HUES6 (cell line): ENCODE results near the gene MGMT.

Source experiments
- H3K27ac ChIP-seq: 2 replicates; pipeline ENCODE4 v1.7.0; 2013; ENCODE audit warnings: low read depth, mild to moderate bottlenecking, low read length, inconsistent platforms
- H3K27me3 ChIP-seq: 2 replicates; pipeline ENCODE4 v1.6.1; 2013; ENCODE audit warnings: low read length; ENCODE audit not compliant: control insufficient read depth, insufficient read depth
- H3K36me3 ChIP-seq: 2 replicates; pipeline ENCODE4 v1.6.1; 2013; ENCODE audit warnings: low read length; ENCODE audit not compliant: control insufficient read depth, insufficient read depth
- H3K4me1 ChIP-seq: 2 replicates; pipeline ENCODE4 v1.6.1; 2013; ENCODE audit warnings: low read length; ENCODE audit not compliant: control insufficient read depth, insufficient read depth
- H3K4me3 ChIP-seq: 2 replicates; pipeline ENCODE4 v1.5.1; 2013; ENCODE audit warnings: low read depth, low read length
- H3K9ac ChIP-seq: one replicate; pipeline ENCODE4 v1.6.1; 2013; ENCODE audit warnings: mild to moderate bottlenecking, low read length
- H3K9me3 ChIP-seq: 2 replicates; pipeline ENCODE4 v1.6.1; 2013; ENCODE audit warnings: low read depth, low read length; ENCODE audit not compliant: control insufficient read depth, insufficient read depth

The MGMT gene

GRCh38 chr10:129643266-129643665 lies 176.2 kb downstream of the MGMT start:
- H3K4me3 ChIP-seq: no peak overlapping the region
- H3K27me3 ChIP-seq: no peaks in the 10 kb centered on the region
- peaks cover 19% of the 10 kb centered on the region for H3K4me1 ChIP-seq
- no peak overlapping the region for H3K9ac ChIP-seq
- no peak overlapping the region for H3K27ac ChIP-seq
- H3K36me3 ChIP-seq: no peaks in the 10 kb centered on the region
- no peaks in the 10 kb centered on the region for H3K9me3 ChIP-seq

GRCh38 chr10:129645487-129645886 lies 178.4 kb downstream of the MGMT start:
- no peaks in the 10 kb centered on the region for H3K36me3 ChIP-seq
- no peak overlapping the region for H3K27ac ChIP-seq
- H3K9ac ChIP-seq: no peak overlapping the region
- no peak overlapping the region for H3K4me3 ChIP-seq
- H3K27me3 ChIP-seq: no peaks in the 10 kb centered on the region
- no peaks in the 10 kb centered on the region for H3K9me3 ChIP-seq
- peaks cover 19% of the 10 kb centered on the region for H3K4me1 ChIP-seq

- Histone ChIP-seq H3K4me1 (peaks cover 19% of the 10 kb centered on the region), H3K4me3 (no peak overlapping the region), H3K9me3 (no peaks in the 10 kb centered on the region)
Observed at GRCh38 chr10:129646973-129647372, 179.9 kb downstream of the MGMT start.

GRCh38 chr10:129647590-129647989 lies 180.5 kb downstream of the MGMT start:
- H3K27me3 ChIP-seq: no peaks in the 10 kb centered on the region
- no peak overlapping the region for H3K4me3 ChIP-seq
- H3K27ac ChIP-seq: no peak overlapping the region
- no peaks in the 10 kb centered on the region for H3K9me3 ChIP-seq
- peaks cover 16% of the 10 kb centered on the region for H3K4me1 ChIP-seq
- no peaks in the 10 kb centered on the region for H3K36me3 ChIP-seq
- H3K9ac ChIP-seq: no peak overlapping the region

More at GRCh38 chr10:129646973-129647372, 179.9 kb downstream of the MGMT start:
- H3K36me3 ChIP-seq: no peaks in the 10 kb centered on the region
- H3K9ac ChIP-seq: no peak overlapping the region
- H3K27ac ChIP-seq: no peak overlapping the region
- no peaks in the 10 kb centered on the region for H3K27me3 ChIP-seq

GRCh38 chr10:129648856-129649255 lies 181.8 kb downstream of the MGMT start:
- H3K4me3 ChIP-seq: no peak overlapping the region
- no peak overlapping the region for H3K27ac ChIP-seq
- H3K4me1 ChIP-seq: 0 out of 2 replicates have a peak, but pooled peaks cover 3% of the 10 kb centered on the region
- H3K27me3 ChIP-seq: no peaks in the 10 kb centered on the region
- no peaks in the 10 kb centered on the region for H3K36me3 ChIP-seq
- H3K9me3 ChIP-seq: no peaks in the 10 kb centered on the region
- no peak overlapping the region for H3K9ac ChIP-seq

GRCh38 chr10:129652021-129652420 lies 185.0 kb downstream of the MGMT start:
- Histone ChIP-seq H3K9ac (no peak overlapping the region), H3K27ac (no peak overlapping the region), H3K4me1 (no peaks in the 10 kb centered on the region), H3K4me3 (no peak overlapping the region), H3K9me3 (no peaks in the 10 kb centered on the region), H3K36me3 (no peaks in the 10 kb centered on the region), H3K27me3 (no peaks in the 10 kb centered on the region)

GRCh38 chr10:129652521-129653201 lies 185.6 kb downstream of the MGMT start:
- no peaks in the 10 kb centered on the region for H3K9me3 ChIP-seq

GRCh38 chr10:129653428-129653827 lies 186.4 kb downstream of the MGMT start:
- no peaks in the 10 kb centered on the region for H3K4me1 ChIP-seq
- no peak overlapping the region for H3K4me3 ChIP-seq
- H3K36me3 ChIP-seq: no peaks in the 10 kb centered on the region
- no peaks in the 10 kb centered on the region for H3K27me3 ChIP-seq
- no peak overlapping the region for H3K9ac ChIP-seq
- no peaks in the 10 kb centered on the region for H3K9me3 ChIP-seq
- no peak overlapping the region for H3K27ac ChIP-seq

More at GRCh38 chr10:129652521-129653201, 185.6 kb downstream of the MGMT start:
- Histone ChIP-seq H3K27me3 (no peaks in the 10 kb centered on the region), H3K27ac (no peak overlapping the region), H3K9ac (no peak overlapping the region), H3K4me3 (no peak overlapping the region), H3K36me3 (no peaks in the 10 kb centered on the region), H3K4me1 (no peaks in the 10 kb centered on the region)

GRCh38 chr10:129653861-129654260 lies 186.8 kb downstream of the MGMT start:
- H3K4me3 ChIP-seq: no peak overlapping the region

GRCh38 chr10:129654461-129654860 lies 187.4 kb downstream of the MGMT start:
- H3K4me3 ChIP-seq: no peak overlapping the region
- H3K27me3 ChIP-seq: no peaks in the 10 kb centered on the region
- H3K9me3 ChIP-seq: no peaks in the 10 kb centered on the region
- H3K4me1 ChIP-seq: no peaks in the 10 kb centered on the region
- no peaks in the 10 kb centered on the region for H3K36me3 ChIP-seq
- H3K9ac ChIP-seq: no peak overlapping the region
- no peak overlapping the region for H3K27ac ChIP-seq

More at GRCh38 chr10:129653861-129654260, 186.8 kb downstream of the MGMT start:
- H3K36me3 ChIP-seq: no peaks in the 10 kb centered on the region
- H3K27me3 ChIP-seq: no peaks in the 10 kb centered on the region
- no peak overlapping the region for H3K27ac ChIP-seq
- no peak overlapping the region for H3K9ac ChIP-seq
- H3K4me1 ChIP-seq: no peaks in the 10 kb centered on the region
- H3K9me3 ChIP-seq: no peaks in the 10 kb centered on the region

- Histone ChIP-seq H3K4me1 (no peaks in the 10 kb centered on the region), H3K36me3 (no peaks in the 10 kb centered on the region), H3K4me3 (no peak overlapping the region), H3K9ac (no peak overlapping the region), H3K9me3 (no peaks in the 10 kb centered on the region), H3K27ac (no peak overlapping the region), H3K27me3 (no peaks in the 10 kb centered on the region)
Observed at GRCh38 chr10:129655007-129655678, 188.1 kb downstream of the MGMT start.
